Tongue (tissue), 2 donors: Measurements from ENCODE around the gene ADD3. TPM values are rescaled to one million over a fixed set of nuclear protein-coding genes. Genes with fewer than 3 reads are reported as not detected.

Source experiments
- DNase-seq: peaks from one replicate; pipeline ENCODE4 v3.0.0-alpha.2; 2015
- total RNA-seq: library from RNA; depleted of rRNA; stranded (reverse); fragments of >200 nt; gene quantifications from one replicate; pipeline ENCODE4 v1.2.3, GENCODE V29; 2014

ADD3 gene
- total RNA-seq, 1 donor from 2014 or later, result 260 TPM

DNA sequence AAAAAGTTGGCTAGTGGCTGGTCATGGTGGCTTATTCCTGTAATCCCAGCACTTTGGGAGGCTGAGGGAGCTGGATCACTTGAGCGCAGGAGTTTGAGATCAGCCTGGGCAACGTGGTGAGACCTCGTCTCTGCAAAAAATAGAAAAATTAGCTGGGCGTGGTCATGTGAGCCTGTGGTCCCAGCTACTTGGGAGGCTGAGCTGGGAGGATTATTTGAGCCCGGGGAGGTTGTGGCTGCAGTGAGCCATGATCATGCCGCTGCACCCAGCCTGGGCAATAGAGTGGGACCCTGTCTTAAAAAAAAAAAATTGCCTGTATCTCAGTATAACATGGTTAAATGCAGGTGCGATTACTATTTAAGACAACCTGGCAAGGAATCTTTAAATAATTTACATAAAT is 61.0 kb downstream of the ADD3 start:
- no peak for DNase-seq

DNA sequence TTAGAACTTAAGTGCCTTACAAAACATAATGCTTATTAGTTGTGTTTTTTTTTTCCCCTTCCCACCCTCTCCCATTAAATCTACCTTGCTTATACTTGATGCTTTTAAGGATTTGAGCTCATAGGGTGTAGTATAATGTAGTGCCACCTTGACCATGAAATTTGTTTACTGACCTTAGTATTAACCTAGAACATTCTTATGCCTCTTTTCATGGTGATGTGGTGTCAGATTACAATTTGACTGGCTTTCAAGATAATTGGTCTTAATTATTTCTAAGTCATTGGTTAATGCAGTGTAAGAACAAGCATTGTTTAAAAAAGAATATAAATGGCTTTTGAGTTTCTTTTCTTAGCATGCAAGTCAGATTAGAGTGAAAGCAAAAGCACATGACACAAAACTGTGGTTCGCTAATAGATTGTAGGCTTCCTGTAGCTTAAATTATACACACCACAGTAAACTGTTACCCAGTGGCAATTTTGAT is 61.8 kb downstream of the ADD3 start:
- DNase-seq, result no peak

DNA sequence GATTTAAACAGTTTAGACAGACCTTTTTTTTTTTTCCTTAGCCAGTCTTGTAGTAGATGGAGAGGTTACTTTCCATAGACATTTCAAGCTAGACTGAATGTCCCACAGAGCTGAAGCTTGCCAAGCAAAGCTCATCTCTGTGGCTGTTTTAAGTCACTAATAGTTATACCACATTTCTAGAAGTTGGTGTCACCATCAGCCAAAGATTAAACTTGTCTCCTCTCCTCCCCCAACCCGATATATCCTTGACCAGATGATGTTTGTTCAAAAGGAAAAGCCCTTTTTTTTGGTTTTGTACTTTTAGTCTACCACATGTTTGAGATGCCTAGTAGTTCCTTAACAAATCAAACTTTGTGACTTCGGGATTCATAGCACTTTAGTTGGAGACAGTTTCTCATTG is 66.1 kb downstream of the ADD3 start:
- DNase-seq, result peak; percentile 13

DNA sequence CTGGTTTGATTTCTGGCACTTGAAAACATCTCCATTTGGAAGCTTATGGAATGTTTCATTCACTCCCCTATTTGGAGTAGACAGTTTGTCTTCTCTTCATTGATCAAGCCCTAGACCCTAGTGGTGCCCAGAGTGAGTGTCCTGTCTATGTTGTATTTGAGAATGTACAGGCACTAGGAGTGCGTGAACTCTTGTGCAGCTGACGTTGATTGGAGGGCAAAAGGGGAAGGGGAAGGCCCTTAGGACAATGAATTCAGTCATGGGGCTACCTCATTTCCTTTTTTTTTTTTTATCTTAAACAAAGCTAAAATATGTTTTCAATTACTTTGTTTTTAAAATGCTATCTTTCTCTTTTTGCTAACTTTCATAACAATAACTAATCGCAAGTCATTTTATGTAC is 66.5 kb downstream of the ADD3 start:
- DNase-seq, result peak; percentile 33

DNA sequence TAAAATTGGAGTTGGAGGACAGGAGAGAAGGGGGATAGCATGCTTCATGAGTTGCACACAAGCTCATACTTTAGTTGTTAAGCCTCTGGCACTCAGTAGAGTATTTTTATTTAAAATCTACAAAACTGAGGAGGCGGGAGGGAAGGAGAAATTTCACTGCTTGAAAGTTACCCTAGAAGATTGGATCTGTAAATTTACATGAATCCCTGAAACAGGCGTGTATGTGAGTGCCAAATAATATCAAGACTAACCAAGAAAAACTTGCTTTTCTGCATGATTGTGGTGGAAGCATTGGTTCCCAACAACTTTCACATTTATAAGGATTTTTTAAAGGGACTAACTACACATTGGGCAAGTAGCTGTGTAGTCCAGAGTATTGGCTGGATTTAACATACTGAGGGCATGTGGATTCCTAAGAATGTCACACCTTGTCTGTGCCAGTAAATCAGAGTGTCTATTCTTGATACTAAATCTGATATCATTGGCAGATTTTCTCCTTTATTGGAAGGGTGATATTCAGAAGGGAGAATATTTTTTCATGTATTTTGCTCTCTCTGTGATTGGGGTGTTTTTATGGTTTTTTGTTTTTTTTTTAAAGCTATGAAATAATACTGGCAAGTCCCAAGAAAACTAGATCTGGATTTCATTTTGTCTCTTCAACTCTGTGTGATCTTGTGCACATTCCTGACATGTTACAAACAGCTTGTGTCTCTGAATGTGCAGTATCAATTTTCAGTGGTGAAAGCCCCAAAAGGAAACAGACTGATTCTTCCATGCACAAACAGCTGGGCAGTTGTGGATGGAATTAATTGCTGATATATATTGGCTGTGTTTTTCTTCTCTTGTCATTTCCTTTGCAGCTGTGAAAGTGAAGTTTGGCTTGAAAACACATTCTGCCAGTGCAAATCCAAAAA is 67.2 kb downstream of the ADD3 start:
- peak; percentile 92 for DNase-seq

DNA sequence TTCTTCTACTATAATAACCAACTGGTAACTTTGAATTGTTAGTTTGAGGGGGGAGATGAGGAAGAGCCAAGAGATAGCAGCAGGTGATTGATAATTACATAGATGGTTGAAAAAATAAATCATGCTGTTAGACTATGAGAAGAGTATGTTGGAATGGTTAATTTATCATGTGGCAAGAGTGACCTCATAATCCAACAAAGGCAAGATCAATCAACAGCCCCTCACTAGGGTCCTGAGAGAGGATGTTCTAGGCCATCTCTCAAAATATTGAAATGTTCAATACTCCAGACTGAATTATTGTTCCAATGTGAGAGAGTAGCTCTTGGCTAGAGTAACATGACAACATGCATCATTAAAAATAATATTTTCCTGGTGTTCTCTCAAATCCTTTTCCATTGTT is 67.9 kb downstream of the ADD3 start:
- DNase-seq, result peak; percentile 43

DNA sequence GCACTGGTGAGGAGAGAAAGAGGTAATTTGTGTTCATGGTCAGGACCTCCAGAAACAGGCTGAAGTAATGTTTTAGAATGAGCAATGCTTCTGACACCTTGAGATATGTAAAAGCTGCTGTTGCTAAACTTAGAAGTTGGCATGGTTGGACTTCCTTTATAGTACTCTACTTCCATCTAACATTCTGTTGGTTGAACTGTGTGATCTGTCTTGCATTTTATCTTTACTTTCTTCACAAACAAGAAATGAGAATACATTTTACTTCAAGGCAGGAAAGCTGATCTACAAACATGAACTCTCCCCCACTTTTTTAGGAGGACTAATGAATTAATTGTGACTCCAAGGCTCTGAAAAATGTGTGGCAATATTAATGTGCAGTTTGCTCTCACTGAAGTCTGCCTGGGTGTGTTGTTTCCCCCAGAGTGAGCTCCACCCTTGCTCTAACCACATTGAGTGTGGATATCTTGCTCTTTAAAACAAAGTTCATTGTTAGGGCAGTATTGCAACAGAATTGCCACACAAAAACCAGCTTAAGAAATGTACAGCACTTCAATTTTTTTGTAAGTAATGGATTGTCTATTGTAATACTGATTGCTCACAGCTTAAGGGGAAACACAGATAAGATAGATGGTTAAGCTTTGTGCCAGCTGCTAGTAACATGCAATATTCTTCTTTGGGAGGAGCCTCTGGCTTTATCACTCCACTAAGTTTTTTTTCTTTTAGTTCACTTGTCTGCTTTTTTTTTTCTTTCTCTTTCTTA is 69.0 kb downstream of the ADD3 start:
- DNase-seq, result peak; percentile 57

DNA sequence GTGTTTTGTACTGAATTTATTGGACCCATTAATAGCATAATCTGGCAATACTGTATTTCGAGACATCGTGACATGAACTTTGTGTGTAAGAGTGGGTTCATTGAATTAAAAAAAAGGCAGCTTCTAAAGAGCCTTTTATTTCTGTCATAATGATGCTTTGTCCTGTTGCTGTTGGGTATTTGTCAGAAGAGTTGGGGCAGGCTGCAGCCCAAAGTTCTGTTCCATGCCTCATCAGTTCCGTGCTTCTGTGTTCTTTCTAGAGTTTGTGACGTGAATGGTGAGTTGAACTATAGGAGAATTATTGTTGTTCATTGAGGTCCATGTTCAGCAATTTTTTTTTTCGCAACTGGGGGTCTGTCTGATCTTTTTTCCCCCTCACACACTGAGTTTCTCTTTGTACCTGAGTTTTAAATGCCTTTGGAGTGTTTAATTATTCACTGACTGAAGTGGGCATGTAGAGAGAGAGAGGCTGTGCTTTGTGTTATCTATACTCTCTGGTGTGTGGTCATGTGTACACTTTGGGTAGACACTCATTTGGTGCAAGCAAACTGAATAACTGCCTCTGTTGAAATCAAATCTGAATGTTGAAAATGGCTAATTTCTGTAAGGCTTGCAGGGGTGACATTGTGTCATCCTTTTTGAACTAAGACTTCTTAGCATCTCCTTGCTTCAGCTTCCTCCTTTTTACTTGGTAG is 69.8 kb downstream of the ADD3 start:
- peak; percentile 37 for DNase-seq

DNA sequence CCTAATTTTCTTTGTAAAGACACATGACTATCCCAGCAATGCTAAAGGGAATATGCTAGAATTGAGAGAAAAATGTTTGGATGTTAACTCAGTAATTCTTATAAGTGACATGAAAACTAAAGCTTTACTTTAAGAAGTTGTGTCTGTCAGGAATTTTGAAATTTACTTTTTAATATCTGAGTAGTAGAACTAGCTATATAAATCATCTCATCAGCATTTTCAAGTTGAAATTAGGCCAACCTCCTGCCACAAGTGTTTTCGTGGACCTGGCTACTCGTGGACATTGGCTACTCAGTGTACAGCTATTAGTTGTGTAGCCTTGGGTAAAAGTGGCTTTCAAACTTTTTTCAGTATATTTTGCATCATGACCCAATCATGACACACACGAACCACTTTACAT is 70.5 kb downstream of the ADD3 start:
- no peak for DNase-seq

DNA sequence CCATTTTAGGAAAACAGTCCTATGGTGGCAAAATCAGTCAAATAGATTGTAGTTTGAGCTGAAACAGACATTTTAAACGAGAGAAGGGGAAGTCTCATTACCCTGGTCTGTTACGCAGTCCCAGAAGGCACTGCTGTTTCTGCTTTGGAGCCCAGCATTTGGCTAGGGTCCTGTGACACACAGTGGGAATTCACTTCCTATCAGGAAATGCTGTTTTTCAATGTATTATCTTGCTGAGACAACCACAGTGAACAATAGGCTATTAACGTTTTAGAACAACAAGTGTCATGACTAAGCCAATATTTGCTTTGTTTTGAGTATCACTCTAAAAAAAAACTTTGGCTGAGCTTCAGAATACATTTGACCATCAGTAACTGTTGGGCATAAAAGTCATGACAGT is 74.1 kb downstream of the ADD3 start:
- no peak for DNase-seq

DNA sequence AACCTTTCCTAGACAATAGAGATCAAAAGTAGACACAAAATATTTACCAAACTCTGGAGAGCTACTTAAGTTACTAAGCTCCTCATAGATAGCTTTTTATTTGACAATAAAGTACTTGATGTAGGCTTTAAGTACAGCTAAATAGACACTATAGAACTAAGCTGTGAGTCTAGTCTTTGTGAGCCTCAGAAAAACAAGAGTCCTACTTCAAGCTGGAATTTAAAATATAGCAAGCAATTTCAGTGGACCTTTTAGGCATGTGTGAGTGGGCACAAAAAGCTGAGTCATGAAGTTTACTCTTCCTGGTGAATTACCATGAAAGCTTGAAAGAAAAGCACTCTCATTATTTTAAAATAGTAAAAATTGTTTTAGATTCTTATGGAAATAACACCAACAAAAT is 76.1 kb downstream of the ADD3 start:
- DNase-seq, result no peak

DNA sequence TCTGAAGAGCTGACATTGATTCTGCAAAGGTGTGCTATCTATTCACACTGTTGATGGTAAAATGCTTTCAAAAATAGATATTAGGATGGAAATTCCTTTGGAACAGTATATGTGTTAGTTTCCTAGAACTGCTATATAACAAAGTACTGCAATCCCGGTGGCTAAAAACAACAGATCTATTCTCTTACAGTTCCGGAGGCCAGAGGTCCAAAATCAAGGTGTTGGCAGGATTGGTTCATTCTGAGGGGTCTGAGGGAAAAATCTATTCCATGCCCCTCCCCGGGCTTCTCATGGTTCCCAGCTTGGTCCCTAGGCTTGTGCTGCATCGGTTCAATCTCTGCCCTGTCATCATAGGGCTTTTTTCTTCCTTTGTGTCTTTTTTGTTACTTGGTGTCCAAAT is 79.9 kb downstream of the ADD3 start:
- no peak for DNase-seq

DNA sequence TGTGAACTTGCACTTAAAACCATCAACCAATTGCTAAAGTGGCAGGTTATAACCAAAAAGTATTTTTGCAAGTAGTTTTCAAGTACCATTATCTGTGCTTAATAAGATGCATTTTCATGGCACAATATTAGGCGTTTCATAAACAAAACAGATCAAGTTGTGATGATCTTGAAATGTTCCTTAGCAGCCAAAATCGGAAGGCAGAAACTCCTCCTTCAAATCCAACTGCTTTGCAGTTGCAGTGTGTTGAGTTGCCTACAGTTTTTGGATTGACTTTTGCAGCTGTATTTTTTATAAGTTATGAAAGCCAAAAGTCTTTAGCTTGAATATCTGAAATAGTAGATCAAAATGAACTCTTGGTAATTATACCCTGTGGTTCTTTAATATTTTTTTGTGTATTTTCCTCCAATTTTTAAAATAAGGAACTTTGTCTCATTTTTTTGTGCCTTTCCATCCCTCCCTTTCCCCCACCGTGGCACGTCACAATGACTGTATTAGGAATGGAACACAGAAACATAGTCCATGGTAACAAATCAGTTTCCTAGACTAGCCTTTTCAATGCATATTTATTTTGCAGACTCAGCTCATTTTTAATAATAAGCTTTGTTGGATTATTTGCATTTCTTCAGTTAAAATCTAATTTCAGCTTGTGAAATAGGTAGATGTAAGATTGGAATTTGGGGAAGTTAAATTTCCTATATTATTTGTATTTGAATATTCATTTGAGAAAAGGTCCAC is 80.8 kb downstream of the ADD3 start:
- no peak for DNase-seq

DNA sequence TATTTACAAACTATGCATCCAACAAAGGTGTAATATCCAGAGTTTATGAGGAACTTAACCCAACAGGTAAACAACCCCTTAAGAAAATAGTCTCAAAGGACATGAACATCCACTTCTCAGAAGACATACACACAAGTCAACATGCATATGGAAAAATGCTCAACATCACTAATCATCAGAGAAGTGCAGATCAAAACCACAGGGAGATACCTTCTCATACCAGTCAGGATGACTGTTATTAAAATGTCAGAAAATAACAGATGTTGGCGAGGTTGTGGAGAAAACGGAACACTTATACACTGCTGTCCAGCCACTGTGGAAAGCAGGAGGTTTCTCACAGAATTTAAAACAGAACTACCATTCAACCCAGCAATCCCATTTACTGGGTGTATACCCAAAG is 84.0 kb downstream of the ADD3 start:
- DNase-seq, result no peak

DNA sequence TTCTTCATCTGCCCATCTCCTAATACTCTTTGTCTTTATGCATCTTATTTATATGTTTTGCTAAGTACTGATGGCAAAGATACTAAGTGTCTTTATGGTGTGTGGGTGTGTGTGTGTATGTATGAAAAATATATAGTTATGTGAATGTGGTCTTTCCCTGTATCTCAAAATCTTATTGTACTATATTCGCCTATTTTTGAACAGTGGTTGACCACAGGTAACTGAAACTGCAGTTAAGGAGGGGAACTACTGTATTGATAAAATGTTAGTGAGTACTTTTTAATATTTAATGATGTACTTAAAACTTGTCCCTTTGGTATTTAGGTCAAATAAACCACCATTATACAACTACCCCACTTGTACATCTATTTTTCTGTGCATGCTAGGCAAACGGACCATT is 85.9 kb downstream of the ADD3 start:
- DNase-seq, result no peak

DNA sequence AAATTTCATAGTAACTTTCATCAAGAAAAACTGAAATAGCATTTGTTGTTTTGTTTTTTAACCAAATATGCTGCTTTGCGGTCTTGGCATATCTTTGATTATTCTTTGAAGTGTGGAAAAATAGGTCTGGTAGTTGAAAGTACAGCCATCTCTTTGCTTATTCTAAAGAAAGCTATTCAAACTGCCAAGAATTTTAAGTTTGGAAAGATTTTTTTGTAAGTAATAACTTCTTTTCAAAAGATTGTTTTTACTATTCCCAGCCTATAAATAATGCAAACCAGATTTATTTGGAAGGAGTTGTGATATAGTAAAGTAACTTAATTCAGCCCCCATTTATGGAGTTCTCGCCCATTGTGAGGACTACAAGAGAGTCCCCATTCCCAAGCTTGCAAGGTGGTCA is 87.0 kb downstream of the ADD3 start:
- DNase-seq, result no peak

DNA sequence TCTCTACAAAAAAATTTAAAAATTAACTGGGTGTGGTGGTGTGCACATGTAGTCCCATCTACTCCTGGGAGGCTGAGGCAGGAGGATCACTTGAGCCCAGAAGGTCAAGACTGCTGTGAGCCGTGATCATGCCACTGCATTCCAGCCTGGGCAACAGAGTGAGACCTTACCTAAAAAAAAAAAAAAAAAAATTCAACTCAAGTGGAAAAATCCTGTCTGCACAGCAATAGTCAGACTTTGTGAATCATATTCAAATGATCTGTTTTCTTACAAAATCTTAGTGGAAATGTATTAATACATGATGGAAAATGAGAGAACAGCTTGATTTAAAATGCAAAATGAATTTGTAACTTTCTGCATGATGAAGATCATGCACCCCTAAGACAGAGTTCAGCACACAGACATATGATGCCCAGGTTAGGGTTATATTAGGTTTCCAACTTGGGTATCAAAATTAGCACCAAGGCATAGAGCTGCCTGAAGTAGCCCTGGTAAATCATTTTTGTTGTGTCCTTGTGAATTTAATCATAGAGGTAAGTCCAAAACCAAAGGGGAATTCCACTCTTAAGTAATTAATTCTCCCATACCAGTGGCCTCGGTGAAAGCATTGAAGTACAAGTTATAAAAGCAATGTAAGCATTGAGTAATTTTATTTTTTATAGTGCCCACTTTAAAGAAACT is 93.8 kb downstream of the ADD3 start:
- no peak for DNase-seq

DNA sequence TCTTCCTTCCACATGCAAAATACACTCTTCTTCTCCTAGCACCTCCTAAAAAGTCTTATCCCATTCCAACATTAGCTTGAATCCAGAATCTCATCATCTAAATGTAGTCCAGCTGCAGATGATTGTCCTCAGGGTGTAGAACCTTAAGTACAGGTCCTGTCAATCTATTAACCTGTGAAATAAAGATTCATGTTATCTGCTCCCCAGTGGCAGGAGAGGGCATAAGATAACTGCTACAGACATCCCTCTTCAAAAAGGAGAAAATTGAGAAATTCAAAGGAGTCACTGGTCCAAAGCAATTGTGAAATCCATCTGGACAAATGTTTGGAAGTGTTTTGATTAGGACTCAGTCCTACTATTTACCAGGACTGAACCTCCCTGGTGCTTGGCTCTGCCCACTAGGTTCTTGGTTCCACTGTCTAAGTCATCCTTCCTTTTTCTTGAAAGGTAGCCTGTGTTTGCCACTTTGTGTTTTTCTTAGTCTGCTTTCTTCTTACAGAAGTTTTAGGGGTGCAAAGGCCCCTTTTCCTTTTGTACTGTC is 96.2 kb downstream of the ADD3 start:
- DNase-seq, result no peak

DNA sequence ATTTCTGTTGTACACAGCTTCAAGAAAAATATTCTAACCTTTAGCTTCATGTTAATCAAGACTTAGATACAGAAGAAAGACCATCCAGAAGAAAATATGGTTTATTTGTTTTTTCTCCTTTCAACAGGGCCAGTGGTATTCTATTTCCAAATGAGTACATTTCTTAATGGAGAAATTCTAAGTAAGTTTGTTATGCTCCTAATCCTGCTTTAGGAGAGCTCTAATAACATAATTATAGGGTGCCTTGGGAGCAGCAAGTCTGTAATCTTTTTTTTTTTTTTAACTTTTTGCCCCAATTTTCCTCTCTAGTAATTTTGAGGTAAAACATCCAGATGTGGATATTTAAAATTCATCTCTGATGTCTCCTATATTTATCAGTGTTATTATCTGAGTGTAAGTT is 98.1 kb downstream of the ADD3 start:
- DNase-seq, result no peak

DNA sequence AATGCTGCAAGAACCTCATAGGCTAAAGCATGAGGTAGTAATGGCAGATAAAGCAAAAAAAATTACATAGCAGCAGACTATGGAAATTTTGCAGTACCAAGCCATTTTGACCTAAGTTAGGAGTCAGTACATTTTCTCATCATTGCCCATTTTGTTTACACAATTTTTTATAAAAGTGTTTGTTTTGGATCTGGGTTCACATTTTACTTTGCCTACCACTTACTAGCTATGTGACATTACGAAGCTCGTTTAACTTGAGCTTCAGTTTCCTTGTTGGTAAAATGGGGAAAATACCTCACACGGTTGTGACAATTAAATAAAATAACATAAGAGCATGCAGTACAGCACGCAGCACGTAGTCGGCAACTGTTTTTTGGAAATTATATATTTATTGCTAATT is 99.6 kb downstream of the ADD3 start:
- no peak for DNase-seq

DNA sequence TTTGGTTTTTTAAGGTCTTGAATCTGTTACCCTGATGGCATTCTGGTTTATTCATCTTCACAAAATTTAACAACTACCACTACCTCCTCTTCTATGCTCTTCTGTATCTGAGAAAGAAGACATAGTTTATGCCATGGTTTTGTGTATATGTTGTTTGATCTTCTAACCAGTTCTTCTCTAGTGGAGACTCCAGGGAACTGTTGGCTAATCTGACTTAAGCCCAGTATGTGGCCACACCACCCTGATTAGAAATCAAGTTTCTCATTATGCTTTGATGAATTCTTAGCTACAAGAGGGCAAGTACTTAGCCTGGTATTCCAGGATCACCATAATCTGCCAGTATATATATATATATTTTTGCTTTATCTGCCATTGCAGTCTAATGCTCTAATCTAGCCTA is 100.1 kb downstream of the ADD3 start:
- DNase-seq, result no peak
